UCSD-AML1 (cell line): ENCODE results near the gene SIL1.
"Not testable (repeated sequence)": the region's sequence is repeated elsewhere in the genome, so short reads cannot be mapped to it uniquely, and the experiment has no call there.

Source experiments
- DNase-seq: peaks from one replicate; lab custom pipeline; 2025; ENCODE audit not compliant: unreplicated experiment; lab: John Stamatoyannopoulos, UW

SIL1 gene

DNA sequence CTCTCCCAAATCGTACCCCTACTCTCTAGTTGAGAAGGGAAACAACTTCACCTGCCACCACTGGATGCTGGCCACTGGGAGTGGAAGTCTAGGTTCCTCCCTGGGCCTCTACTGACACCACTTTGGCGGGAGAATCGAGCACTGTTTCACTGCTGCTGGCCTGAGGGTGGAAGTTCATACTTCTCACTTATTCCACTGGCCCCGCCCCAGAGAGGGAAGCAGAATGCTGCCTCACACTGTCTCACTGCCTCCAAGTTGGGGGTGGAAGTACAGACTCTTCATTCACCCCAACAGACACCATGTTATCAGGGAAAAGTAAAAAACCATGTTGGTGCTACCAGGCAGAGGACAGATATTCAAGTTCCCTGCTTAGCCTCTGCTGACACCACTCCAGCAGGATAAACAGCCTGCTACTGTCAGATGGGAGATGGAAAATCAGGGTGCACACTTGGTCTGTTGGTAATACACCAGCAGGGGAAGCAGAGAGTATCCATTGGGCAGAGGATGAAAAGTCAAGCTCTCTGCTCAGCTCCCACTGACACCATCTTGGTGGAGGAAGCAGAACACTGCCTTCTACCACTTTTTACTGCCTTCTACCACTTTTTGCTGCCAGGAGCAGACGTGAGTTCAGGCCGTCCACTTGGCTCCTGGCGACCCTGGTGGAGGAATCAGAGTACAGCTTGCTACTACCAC is 159.4 kb downstream of the SIL1 start:
- no peak for DNase-seq

DNA sequence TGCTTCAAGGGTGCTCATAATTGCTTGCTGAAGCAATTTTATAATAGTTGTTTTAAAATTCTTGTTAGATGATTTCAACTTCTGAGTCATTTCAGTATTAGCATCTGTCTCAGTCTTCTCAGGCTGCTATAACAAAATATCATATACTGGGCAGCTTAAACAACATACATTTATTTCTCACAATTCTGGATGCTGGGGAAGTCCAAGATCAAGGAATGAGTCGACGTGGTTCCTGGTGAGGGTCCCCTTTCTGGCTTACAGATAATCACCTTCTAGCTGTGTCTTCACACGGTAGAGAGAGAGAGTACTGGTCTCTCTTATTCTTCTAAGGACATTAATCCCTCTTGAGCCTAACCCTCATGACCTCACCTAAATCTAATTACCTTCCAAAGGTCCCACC is 160.4 kb downstream of the SIL1 start:
- DNase-seq = no peak

DNA sequence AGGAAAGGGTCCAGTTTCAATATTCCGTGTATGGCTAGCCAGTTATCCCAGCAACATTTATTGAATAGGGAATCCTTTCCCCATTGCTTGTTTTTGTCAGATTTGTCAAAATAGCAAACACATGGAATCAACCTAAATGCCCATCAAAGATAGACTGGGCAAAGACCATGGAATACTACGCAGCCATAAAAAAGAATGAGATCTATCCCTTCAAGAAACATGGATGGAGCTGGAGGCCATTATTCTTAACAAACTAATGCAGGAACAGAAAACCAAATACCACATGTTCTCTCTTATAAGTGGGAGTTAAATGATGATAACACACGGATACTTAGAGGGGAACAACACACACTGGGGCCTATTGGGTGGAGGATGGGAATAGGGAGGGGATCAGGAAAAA is 161.8 kb downstream of the SIL1 start:
- not testable (repeated sequence) for DNase-seq

DNA sequence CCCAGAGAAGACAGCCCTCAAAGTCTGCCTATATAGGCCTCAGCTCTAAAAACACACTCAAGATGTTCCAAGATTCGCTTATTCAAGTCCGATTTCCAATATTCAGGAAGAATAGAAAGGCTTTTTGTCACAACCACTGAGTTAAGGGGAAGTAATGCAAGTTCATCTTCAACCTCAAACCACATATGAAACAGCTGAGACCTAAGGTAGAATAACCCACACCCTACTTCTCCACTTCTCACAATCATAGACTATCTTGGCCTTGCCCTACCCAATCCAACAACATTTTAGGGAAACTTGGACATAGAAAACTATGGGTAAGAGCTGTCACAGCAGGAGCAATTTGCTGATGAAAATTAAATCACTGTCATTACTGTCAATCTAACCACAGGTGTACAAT is 171.0 kb downstream of the SIL1 start:
- DNase-seq = no peak

DNA sequence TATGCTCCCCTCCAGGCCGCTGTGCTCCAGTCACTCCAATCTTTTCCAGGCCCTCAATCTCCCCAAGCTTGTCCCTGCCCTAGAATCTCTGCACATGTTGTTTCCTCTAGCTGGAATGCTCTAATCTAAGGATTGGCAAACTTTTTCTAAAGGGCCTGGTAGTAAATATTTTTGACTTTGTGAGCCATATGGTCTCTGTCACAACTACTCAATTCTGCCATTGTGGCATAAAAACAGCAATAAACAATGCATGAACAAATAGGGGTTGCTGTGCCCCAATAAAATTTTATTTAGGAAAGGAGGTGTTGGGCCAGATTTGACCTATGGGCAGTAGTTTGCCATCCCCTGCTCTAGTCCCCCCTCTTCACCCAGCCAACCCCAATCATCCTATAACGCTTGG is 172.5 kb downstream of the SIL1 start:
- no peak for DNase-seq

DNA sequence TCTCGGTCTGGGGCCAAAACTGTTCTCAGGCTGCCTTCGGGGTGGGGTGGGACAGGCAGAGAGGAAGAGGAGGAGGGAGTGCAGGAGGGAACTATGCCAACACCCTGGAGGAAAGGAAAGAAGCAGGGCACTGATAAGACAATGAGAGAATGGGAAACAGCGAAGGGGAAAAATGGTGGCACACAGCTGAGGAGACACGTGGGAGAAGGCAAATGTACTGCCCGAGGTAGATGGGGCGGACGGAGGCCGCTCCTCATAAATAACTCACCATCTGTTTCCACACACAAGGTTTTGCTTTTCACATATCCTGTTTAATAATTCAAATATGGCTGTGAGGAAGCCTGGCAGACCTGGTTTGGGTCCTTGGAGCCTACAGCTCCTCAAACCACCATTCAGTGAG is 174.9 kb downstream of the SIL1 start:
- DNase-seq = no peak

DNA sequence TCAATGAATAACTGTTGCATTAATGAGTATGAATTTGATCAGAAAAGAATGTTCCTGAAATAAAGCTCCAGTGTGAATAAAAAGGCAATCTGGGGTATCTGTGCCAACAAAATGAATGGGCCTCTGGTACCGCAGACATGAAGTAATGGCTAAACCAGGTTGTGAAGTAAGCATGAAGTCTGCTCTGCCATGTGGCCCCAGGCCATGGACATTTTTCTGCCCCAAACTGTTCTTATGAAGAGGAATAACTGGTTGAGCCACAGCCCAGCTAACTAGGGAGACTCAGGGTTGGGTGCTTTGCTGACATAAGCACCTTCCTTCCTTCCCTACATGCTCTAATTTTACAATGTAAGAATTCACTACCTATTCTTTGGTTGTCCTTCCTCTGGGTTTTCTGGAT is 175.6 kb downstream of the SIL1 start:
- DNase-seq = no peak

DNA sequence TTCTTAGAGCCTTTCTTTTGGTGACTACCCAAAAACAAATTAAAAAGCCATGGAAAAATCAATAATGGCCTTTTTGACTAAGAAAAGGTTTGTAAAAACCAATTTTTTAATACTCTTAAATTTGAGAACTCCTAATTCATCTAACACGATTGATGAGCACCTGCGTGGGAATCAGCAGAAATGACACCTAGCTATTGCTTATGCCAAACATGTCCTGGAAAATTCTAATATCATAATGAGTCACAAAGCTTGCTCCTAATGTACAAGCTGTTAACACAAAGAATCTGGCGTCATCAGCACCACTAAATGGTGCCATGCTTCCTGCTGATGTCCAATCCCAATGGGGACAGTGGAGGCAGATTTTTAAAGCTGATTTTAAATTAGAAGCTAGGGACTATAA is 176.8 kb downstream of the SIL1 start:
- DNase-seq = no peak

DNA sequence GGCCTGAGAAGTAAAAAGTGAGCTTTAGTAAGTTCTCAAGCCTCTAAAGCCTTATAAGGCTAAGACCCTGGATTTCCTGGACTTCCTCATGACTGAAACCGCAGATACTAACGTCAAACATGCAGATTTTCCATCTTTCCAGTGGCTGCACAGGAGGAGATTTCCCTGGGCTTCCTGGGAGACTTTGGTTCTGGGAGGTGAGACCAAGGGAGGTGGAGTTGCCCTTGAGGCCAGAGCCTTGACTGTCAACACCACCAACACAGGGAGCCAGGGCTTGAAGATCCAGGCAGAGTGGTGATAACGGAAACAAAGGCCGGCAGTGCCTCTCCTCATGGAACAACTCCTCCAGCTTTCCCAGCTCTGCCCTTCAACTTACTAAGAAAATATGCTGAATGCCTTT is 178.3 kb downstream of the SIL1 start:
- no peak for DNase-seq

DNA sequence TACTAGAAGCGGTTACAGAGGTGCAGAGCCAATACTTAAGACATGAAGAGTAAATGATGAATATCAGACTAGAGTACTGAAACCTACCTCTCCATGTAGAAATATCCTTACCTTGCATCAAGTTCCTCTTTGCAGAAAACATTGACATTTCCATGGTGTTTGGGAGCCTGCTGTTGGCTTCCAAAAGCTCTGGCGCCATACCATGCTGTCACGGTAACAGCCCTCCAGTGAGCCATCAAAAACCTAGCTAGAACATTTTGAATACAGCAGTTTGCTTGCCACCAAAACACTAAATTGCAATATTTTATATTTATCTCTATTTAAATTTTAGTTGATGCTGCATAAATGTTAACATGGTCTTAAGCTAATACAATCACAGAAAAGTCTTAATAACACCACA is 179.0 kb downstream of the SIL1 start:
- no peak for DNase-seq

DNA sequence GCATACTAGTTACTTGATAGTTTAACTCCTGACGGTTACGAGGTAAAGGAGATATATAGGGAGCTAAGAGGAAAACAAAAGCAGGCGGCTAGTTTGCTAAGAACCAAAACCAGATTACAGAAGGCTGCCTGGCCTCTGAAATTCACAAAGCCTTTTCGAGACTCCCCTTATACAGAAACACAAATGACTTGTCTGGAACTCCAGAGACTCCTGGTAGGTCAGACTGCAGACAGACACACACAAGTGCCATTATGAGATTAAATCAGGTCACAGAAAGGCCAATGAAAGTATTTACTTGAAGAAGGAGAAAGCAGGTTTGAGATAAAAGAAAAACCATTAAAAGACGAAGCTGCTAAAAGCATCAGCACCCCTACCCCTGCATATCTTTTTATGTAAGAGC is 180.5 kb downstream of the SIL1 start:
- no peak for DNase-seq

DNA sequence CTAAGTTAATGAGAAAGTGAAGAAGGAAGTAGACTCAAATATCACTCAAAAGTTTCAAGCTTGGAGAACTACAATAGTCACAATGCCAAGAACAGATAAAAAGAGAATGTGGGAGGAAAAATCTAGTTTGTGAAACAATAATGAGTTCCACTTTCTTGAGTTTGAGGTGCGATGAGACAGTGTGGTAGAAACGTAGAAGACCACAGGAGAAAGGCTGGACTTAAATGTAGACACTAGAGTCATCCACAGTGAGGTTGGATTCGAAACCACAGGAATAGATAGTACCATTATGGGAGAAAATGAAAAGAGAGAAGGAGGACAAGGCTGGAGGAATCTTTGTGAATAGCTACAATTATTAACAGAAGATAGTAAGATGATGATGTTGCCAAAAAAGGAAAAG is 182.0 kb downstream of the SIL1 start:
- DNase-seq = no peak

DNA sequence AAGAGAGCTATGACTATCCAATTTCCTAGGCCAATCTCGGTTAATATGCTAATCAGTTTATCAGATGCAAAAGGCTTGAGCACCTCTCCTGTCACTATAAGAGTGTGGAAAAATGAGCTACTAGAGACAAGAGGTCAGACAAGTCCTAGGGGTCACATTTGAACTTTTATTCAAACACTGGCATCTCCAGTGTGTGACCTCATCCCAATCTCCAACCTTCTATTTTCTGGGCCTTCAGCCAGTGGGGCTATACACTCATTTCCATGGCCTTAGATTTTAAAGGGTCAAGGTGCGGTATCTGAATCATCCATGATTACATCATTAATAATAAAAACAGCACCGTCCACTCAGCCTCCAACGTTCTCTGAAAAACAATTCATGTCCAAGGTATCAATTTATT is 183.4 kb downstream of the SIL1 start:
- no peak for DNase-seq

DNA sequence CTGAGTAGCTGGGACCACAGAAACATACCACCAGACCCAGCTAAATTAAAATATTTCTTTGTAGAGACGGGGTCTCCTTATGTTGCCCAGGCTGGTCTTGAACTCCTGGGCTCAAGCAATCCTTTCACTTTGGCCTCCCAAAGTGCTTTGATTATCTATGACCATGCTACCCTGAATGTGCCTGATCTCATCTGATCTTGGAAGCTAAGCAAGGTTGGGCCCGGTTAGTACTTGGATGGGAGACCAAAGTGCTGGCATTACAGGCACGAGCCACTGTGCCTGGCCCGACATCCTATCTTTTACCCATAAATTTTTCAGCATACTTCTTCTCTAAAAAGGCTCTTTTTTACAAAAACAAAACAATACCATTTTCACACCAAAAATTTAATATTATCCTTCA is 186.0 kb downstream of the SIL1 start:
- DNase-seq = no peak

DNA sequence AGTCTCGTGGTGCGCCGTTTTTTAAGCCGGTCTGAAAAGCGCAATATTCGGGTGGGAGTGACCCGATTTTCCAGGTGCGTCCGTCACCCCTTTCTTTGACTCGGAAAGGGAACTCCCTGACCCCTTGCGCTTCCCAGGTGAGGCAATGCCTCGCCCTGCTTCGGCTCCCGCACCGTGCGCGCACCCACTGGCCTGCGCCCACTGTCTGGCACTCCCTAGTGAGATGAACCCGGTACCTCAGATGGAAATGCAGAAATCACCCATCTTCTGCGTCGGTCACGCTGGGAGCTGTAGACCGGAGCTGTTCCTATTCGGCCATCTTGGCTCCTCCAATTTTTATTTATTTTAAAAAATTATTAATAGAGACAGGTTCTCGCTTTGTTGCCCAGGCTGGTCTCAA is 187.0 kb downstream of the SIL1 start:
- not testable (repeated sequence) for DNase-seq

DNA sequence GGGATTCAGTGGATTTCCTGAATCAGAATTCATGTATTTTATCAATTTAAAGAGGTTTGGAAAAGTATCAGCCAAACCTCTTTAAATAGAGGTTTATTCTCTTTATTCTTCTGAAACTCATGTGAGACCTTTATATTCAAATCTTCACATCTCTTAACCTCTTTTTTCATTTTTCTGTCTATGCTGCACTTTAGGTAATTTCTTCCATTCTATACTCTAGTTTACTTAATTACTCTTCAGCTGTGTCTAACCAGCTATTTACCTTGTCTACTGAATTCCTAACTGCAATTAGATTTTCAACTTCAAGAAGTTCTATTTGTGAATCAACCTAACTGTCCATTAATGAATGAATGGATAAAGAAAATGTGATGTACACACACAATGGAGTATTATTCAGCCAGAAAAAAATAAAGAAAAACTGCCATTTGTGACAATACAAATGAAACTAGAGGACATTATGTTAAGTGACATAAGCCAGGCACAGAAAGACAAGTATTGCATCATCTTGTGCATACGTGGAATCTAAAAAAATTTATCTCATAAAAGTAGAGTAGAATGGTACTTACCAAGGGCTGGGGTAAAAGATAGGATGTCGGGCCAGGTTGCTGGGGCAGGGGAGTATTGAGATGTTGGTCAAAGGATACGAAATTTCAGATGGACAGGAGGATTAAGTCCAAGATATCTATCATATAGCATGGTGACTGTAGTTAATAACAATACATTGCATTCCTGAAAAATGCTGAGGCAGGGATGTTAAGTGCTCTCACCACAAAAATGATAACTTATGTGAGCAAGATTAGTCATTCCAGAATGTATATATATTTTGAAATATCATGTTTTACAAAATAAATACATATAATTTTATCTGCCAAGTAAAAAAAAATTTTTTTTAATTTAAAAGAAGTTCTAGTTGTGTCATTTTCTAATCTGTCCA is 193.5 kb downstream of the SIL1 start:
- no peak for DNase-seq

DNA sequence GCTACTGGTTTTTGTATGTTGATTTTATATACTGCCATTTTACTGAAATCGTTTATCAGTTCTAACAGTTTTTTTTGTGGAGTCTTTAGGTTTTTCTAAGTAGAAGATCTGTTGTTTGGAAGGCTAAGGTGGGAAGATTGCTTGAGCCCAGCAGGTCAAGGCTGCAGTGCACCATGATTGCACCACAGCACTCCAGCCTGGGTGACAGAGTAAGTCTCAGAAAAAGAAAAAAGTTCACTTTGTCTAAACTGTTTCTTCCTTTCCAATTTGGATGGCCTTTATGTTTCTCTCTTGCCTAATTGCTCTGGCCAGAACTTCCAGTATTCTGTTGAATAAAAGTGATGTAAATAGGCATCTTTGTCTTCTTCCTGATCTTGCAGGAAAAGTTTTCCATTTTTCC is 198.5 kb downstream of the SIL1 start:
- no peak for DNase-seq

DNA sequence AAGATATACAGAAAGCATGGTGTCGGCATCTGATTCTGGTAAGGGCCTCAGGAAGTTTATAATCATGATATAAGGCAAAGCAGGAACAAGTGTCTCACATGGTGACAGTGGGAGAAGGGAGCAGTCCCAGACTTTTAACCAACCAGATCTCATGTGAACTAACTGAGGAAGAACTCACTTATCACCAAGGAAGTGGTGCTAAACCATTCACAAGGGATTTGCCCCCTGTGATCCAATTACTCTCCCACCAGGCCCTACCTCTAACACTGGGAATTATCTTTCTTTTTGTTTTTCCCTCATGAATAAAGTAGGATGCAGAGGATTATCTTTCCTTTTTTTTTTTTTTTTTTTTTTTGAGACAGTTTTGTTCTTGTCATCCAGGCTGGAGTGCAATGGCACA is 199.6 kb downstream of the SIL1 start:
- DNase-seq = no peak

DNA sequence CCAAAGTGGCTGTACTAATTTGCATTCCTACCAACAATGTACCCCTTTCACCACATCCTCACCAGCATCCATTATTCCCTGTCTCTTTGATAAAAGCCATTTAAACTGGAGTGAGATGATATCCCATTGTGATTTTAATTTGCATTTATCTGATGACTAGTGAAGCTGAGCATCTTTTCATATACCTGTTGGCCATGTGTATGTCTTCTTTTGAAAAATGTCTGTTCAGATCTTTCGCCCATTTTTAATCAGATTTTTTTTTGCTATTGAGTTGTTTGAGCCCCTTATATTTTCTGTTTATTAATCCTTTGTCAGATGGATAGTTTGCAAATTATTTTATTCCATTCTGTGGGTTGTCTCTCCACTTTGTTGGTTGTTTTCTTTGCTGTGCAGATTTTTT is 202.0 kb downstream of the SIL1 start:
- DNase-seq = no peak

DNA sequence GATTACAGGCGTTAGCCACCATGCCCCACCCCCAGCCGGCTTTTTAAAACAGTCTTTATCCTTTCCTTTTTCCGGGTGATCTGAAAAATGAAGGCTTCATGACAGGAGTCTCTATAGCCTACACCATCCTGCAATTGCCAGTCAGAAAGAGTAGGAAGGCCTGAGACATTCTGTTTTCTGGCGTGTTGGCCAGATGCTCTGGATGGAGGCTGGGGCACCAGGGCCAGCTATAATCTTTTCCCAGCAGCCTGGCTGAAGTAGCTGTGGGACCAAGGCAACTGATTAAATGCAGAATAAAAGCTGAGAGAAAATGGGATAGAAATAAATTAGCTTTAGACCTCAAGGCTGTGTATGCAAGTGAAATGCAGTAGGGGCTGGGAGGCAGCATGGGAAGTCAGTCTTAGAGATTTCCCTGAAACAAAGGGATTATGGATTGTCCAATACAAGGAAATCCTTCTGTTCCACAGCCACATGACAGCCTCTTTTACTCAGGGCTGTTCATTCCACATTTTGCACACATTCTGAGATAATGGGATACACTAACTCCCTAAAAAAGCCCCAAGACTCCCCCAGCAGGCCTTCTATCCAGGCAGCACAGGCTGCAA is 207.1 kb downstream of the SIL1 start:
- no peak for DNase-seq

DNA sequence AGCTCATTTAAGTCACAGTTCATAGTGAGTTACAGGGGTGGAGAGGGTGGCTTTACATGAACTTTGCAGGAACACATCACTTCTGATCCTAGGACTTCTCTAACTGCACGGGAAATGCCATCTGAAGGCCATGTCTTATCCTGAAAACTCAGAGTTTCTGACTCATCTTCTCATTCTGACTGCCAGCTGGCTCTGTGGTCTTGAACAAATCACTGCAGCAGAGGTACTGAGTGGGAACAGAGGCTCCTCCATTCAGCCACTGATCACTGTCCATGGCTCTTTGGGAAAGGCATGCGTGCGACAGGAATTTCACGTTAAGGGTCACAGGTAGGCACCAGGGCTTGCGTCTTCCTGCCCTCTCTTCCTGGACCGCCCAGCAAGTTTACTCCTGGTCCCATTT is 208.4 kb downstream of the SIL1 start:
- DNase-seq = no peak

DNA sequence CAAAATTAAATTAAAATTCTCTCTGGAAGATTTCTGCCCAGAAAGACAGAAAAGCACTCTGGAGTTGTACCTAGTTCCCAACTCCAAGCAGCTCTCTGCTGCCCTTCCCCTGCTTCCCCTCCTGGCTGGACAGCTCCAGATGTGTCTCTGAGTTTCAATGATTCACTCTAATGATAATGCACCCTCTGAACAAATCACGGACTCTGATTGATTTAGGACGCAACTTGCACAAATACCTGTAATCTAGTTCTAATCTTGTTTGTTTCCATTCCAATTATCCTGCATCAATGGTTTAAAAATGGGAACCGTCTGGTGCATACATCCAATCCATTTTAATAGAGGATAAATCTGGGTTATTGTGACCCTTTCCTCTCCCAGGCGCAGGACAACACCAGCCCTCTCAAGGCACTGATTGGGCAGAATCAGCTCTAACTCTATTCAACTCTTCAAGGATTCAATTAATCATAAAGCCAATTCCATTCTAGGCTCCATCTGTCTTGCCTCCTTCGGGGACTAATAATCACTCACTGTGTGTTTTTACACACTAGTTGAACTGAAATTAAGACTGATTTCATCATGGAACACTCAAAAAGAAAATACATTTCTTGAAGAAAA is 211.9 kb downstream of the SIL1 start:
- DNase-seq = no peak
